H1 (cell line): ENCODE data around the gene SNRNP200. TPM values are rescaled to one million over a fixed set of nuclear protein-coding genes. Genes with fewer than 3 reads are reported as not detected.

Source experiments
- CBX5 ChIP-seq: fragments of 300-800, 300-1000 bp; sonication (generic); IDR thresholded peaks from 2 replicates; pipeline ENCODE4 v1.7.1; 2016; ENCODE audit warnings: antibody characterized with exemption, low read length, low read depth
- CHD1 ChIP-seq: IDR thresholded peaks from 2 replicates; pipeline ENCODE4 v1.6.1; 2012; ENCODE audit warnings: low read depth, low read length, improper control_type of control experiment
- CTCF ChIP-seq, 3 experiments: IDR thresholded peaks; 1 replicate in 2 of 3; 2 replicates in 1 of 3; pipeline versions ENCODE4 v1.5.1 to v1.6.1; 2011; ENCODE audit warnings: low read length in 3 of 3, mild to moderate bottlenecking in 3 of 3, inconsistent platforms in 2 of 3, low read depth in 1 of 3, moderate library complexity in 1 of 3; ENCODE audit not compliant: insufficient read depth in 1 of 3; ENCODE audit errors: control extremely low read depth in 1 of 3
- E2F6 ChIP-seq: IDR thresholded peaks from 2 replicates; pipeline ENCODE4 v1.6.1; 2012; ENCODE audit warnings: inconsistent platforms
- EGR1 ChIP-seq: IDR thresholded peaks from 2 replicates; pipeline ENCODE4 v1.6.1; 2011; ENCODE audit warnings: low read depth, low read length, borderline replicate concordance
- FOSL1 ChIP-seq: IDR thresholded peaks from 2 replicates; pipeline ENCODE4 v1.6.1; 2011; ENCODE audit warnings: mild to moderate bottlenecking, low read depth, low read length, moderate library complexity; ENCODE audit not compliant: insufficient read depth
- HDAC2 ChIP-seq, 2 experiments: fragments of 300-600 bp in 1 of 2; sonication (generic) in 1 of 2; IDR thresholded peaks; 2 replicates each; pipeline ENCODE4 v1.6.1; 2011 to 2012; ENCODE audit warnings: low read depth in 2 of 2, low read length in 2 of 2, mild to moderate bottlenecking in 2 of 2, moderate library complexity in 2 of 2, borderline replicate concordance in 1 of 2, inconsistent platforms in 1 of 2
- KDM4A ChIP-seq: IDR thresholded peaks from one replicate; pipeline ENCODE4 v1.7.1; 2012; ENCODE audit warnings: low read depth, mild to moderate bottlenecking, moderate library complexity, low read length, inconsistent platforms; ENCODE audit not compliant: severe bottlenecking
- MAX ChIP-seq: IDR thresholded peaks from 2 replicates; pipeline ENCODE4 v1.6.1; 2012; ENCODE audit warnings: inconsistent platforms
- NRF1 ChIP-seq: IDR thresholded peaks from 2 replicates; pipeline ENCODE4 v1.6.1; 2011; ENCODE audit warnings: mild to moderate bottlenecking, low read depth, low read length, improper control_type of control experiment
- POLR2A ChIP-seq, 2 experiments: IDR thresholded peaks; 1 replicate in 1 of 2; 2 replicates in 1 of 2; pipeline ENCODE4 v1.6.1; 2011; ENCODE audit warnings: low read depth in 2 of 2, low read length in 2 of 2, mild to moderate bottlenecking in 2 of 2; ENCODE audit errors: control extremely low read depth in 1 of 2
- POLR2AphosphoS5 ChIP-seq: IDR thresholded peaks from 2 replicates; pipeline ENCODE4 v1.6.1; 2011; ENCODE audit warnings: low read depth, low read length
- POU5F1 ChIP-seq: IDR thresholded peaks from 2 replicates; pipeline ENCODE4 v1.6.1; 2011; ENCODE audit warnings: low read depth, mild to moderate bottlenecking, low read length, moderate library complexity
- RAD21 ChIP-seq, 2 experiments: IDR thresholded peaks in 1 of 2; conservative IDR thresholded peaks in 1 of 2; 2 replicates each; pipeline ENCODE4 v1.6.1; 2011; ENCODE audit warnings: low read depth in 2 of 2, low read length in 2 of 2, improper control_type of control experiment in 1 of 2, inconsistent platforms in 1 of 2, mild to moderate bottlenecking in 1 of 2, moderate library complexity in 1 of 2
- RNF2 ChIP-seq: fragments of 200-900, 300-1000 bp; sonication (generic); IDR thresholded peaks from 2 replicates; pipeline ENCODE4 v1.7.1; 2016; ENCODE audit warnings: borderline replicate concordance, low read depth, mild to moderate bottlenecking, antibody characterized with exemption, low read length; ENCODE audit not compliant: poor library complexity, severe bottlenecking; ENCODE audit errors: missing control alignments
- SIN3A ChIP-seq, 2 experiments: IDR thresholded peaks in 1 of 2; conservative IDR thresholded peaks in 1 of 2; 2 replicates each; pipeline ENCODE4 v1.6.1; 2011 to 2012; ENCODE audit warnings: low read length in 2 of 2, improper control_type of control experiment in 1 of 2, low read depth in 1 of 2, mild to moderate bottlenecking in 1 of 2
- SP1 ChIP-seq: IDR thresholded peaks from 2 replicates; pipeline ENCODE4 v1.6.1; 2011; ENCODE audit warnings: low read depth, low read length
- SP2 ChIP-seq: IDR thresholded peaks from 2 replicates; pipeline ENCODE4 v1.6.1; 2012; ENCODE audit warnings: mild to moderate bottlenecking, low read length, inconsistent platforms
- TAF7 ChIP-seq: optimal IDR thresholded peaks from 2 replicates; pipeline ENCODE3; 2011; ENCODE audit warnings: low read depth, mild to moderate bottlenecking, inconsistent platforms, low read length, moderate library complexity, borderline replicate concordance
- polyA plus RNA-seq, 7 experiments: library from polyadenylated mRNA; depleted of rRNA in 3 of 7; stranded (reverse) in 5 of 7; unstranded in 2 of 7; fragments of >200 nt in 5 of 7; fragments of 200-250 nt in 2 of 7; gene quantifications; 1 replicate in 5 of 7; 2 replicates in 1 of 7; 4 replicates in 1 of 7; pipeline versions ENCODE4 v1.2.1 to v1.2.3, GENCODE V29; 2011 to 2013; ENCODE audit warnings: missing spikeins in 2 of 7, mixed read lengths in 2 of 7
- total RNA-seq: library from RNA; stranded (reverse); fragmentation: NEBNext Ultra II Directional; extraction: Animal tissue kit (Norgen Biotek cat#: 25700); gene quantifications from 2 replicates; pipeline ENCODE4 v1.2.1, GENCODE V29; 2021

Gene SNRNP200
- total and polyA plus RNA-seq, 2 of the 8 experiments (the other 6 are each of a cell fraction or from before 2014, with no cell fraction given): 190 to 289 TPM

GRCh38 chr2:96325041-96325883, 19.9 kb upstream of the SNRNP200 start, which contains the start of gene ITPRIPL1 (continued):
- TF ChIP-seq CTCF (IDR thresholded peaks at IDR 0.05; ENCODE audit: control extremely low read depth in 1 of 3, insufficient read depth in 1 of 3, low read depth in 1 of 3, low read length in 3 of 3): no peak
- TF ChIP-seq E2F6: peak; percentile 84
- no peak for TF ChIP-seq RAD21 (IDR thresholded peaks at IDR 0.05 in 1 of 2, conservative IDR thresholded peaks at IDR 0.05 in 1 of 2; ENCODE audit: low read depth in 2 of 2, low read length in 2 of 2)
- TF ChIP-seq NRF1: no peak
- no peak for TF ChIP-seq RNF2
- TF ChIP-seq POU5F1: no peak
- TF ChIP-seq HDAC2 (IDR thresholded peaks at IDR 0.05; ENCODE audit: borderline replicate concordance in 1 of 2, low read depth in 2 of 2, low read length in 2 of 2): 0 out of 4 replicates have a peak, but pooled peaks have one; percentile 34 to 38
- TF ChIP-seq POLR2A (IDR thresholded peaks at IDR 0.05; ENCODE audit: control extremely low read depth in 1 of 2, low read depth in 2 of 2, low read length in 2 of 2): 0 out of 3 replicates have a peak, but pooled peaks of 1 of the 2 experiments have one; percentile 31
- peak; percentile 72 for TF ChIP-seq KDM4A
- TF ChIP-seq SIN3A (conservative IDR thresholded peaks at IDR 0.05 in 1 of 2, IDR thresholded peaks at IDR 0.05 in 1 of 2; ENCODE audit: low read depth in 1 of 2, low read length in 2 of 2): peak in 1 of 2 experiments; percentile 49; a peak in 1 of 4 replicates
- no peak for TF ChIP-seq SP2
- TF ChIP-seq EGR1: no peak
- peak; percentile 21 for TF ChIP-seq TAF7
- no peak for TF ChIP-seq CBX5
- TF ChIP-seq MAX: peak; percentile 52
- TF ChIP-seq CHD1: no peak
- TF ChIP-seq FOSL1: no peak
- TF ChIP-seq POLR2AphosphoS5: no peak
- TF ChIP-seq SP1: no peak
